Measurements from ENCODE around the gene TMEM63A. TPM values are rescaled to one million over a fixed set of nuclear protein-coding genes. Genes with fewer than 3 reads are reported as not detected.
A peak's percentile ranks its signal among the peaks of the same experiment; 100 is the strongest.
"Not testable (repeated sequence)": the region's sequence is repeated elsewhere in the genome, so short reads cannot be mapped to it uniquely, and the experiment has no call there.

Gene TMEM63A
- polyA plus RNA-seq, 1 donor from 2014 or later, result not detected

DNA sequence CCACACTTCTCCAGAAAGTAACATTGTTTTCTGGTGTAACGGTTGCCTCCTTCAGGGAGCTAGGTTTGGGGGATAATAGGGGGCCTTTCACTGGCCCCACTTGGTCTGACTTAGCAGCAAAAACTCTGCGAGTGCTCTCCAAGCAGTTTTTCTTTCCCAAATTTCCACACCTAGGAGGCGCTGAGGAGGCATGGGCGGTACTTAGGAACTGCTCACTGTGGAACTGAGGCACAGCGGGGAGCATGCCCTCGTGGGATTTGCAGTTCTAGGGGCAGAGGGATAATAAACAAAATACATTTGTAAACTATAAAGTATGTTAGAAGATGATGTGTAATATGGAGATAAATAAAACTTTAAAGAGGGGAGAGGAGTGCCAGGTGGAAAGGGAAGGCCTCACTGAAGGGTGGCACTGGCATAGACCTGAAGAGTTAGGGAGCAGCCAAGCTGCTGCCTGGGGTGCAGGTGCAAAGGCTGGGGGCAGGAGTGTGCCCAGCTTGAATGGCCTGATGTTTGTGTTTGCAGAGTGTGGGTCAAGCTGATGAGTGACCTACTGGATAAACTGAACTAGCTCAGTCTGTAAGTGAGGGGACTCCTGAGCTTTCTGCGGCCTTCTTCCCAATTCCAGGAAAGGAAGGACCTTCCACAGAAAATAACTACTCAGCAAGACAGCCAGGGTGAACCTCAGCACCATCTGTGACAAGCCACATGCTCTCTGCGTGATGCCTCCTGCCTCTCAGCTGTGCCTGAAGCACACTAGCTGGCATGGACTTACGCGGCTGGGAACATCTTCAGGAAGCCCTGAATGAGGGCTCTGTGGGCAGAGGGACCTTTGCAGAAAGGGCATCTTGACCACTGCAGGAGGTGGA is 70.3 kb downstream of the TMEM63A start:
- H3F3A ChIP-seq (ENCODE audit: insufficient read depth, low read length, poor library complexity, severe bottlenecking), result peaks cover 4% of the 10 kb centered on the region
- no peak overlapping the region for H3K9ac ChIP-seq (ENCODE audit: low read length)
- no peak for TF ChIP-seq EZH2 (IDR thresholded peaks at IDR 0.05; ENCODE audit: borderline replicate concordance, insufficient read depth, low read length, poor library complexity, severe bottlenecking)
- TF ChIP-seq, protein P1, sequence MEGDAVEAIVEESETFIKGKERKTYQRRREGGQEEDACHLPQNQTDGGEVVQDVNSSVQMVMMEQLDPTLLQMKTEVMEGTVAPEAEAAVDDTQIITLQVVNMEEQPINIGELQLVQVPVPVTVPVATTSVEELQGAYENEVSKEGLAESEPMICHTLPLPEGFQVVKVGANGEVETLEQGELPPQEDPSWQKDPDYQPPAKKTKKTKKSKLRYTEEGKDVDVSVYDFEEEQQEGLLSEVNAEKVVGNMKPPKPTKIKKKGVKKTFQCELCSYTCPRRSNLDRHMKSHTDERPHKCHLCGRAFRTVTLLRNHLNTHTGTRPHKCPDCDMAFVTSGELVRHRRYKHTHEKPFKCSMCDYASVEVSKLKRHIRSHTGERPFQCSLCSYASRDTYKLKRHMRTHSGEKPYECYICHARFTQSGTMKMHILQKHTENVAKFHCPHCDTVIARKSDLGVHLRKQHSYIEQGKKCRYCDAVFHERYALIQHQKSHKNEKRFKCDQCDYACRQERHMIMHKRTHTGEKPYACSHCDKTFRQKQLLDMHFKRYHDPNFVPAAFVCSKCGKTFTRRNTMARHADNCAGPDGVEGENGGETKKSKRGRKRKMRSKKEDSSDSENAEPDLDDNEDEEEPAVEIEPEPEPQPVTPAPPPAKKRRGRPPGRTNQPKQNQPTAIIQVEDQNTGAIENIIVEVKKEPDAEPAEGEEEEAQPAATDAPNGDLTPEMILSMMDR (IDR thresholded peaks at IDR 0.05; ENCODE audit: poor library complexity, severe bottlenecking), result peak; percentile 47
- peaks cover 11% of the 10 kb centered on the region for H3K79me2 ChIP-seq (replicated peaks; ENCODE audit: insufficient read depth, low read length)
- no peaks in the 10 kb centered on the region for H3K27me3 ChIP-seq (ENCODE audit: insufficient read depth, low read depth, low read length)
- no peaks in the 10 kb centered on the region for H3K9me3 ChIP-seq (ENCODE audit: low read length)
- H3K27ac ChIP-seq (ENCODE audit: low read length), result no peak overlapping the region
- no peaks in the 10 kb centered on the region for H4K20me1 ChIP-seq (ENCODE audit: insufficient read depth)
- H3K4me3 ChIP-seq (ENCODE audit: low read length), result peak overlapping the region; percentile 71
- no peaks in the 10 kb centered on the region for H3K36me3 ChIP-seq (ENCODE audit: insufficient read depth, low read length)
- H3K4me2 ChIP-seq (ENCODE audit: low read length), result peak overlapping the region; percentile 33
- no peaks in the 10 kb centered on the region for H3K9me2 ChIP-seq (ENCODE audit: insufficient read depth, low read length)
- no peak overlapping the region for H2AFZ ChIP-seq (ENCODE audit: low read depth, low read length)

DNA sequence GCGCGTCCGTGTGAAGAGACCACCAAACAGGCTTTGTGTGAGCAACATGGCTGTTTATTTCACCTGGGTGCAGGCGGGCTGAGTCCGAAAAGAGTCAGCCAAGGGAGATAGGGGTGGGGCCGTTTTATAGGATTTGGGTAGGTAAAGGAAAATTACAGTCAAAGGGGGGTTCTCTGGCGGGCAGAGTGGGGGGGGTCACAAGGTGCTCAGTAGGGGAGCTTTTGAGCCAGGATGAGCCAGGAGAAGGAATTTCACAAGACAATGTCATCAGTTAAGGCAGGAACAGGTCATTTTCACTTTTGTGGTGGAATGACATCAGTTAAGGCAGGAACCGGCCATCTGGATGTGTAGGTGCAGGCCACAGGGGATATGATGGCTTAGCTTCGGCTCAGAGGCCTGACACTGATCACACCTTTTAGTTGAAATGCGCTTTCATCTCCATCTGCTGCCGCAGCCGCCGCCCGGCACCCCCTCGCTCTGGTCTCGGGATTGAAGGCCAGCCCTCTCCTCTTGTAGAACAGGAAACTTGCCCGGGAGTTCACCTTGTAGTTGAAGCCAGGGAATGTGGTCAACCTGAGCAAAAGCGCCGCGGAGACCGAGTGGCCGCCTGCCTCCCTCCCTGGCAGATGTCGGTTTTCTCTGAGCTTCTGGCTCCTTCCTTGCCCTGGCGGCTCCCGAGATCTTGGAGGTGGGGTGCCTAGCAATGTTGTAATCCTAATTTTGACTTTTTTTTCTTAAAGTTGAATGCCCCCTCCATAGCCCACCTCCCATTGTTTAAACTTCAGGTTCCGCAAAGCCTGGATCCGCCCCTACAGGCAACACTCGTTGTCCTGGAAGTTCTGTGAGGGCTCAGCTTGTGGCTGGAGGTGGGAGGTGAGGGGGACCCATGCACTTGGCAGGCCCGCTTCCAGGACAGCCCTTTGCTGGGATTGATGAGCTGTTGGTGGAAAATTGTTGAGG is 71.3 kb downstream of the TMEM63A start:
- peak overlapping the region; percentile 75 for H3K9ac ChIP-seq (ENCODE audit: low read length)
- TF ChIP-seq POLR2AphosphoS5 (IDR thresholded peaks at IDR 0.05) (peak; percentile 26), SMC3 (conservative IDR thresholded peaks at IDR 0.05; ENCODE audit: poor library complexity) (peak; percentile 43)
- not testable (repeated sequence) for H4K20me1 ChIP-seq (ENCODE audit: insufficient read depth); H3K36me3 ChIP-seq (ENCODE audit: insufficient read depth, low read length); H3K9me3 ChIP-seq (ENCODE audit: low read length); H3K27me3 ChIP-seq (ENCODE audit: insufficient read depth, low read depth, low read length); H3F3A ChIP-seq (ENCODE audit: insufficient read depth, low read length, poor library complexity, severe bottlenecking); H3K9me2 ChIP-seq (ENCODE audit: insufficient read depth, low read length)
- peak overlapping the region; percentile 33 for H3K4me2 ChIP-seq (ENCODE audit: low read length)
- peak overlapping the region; percentile 71 for H3K4me3 ChIP-seq (ENCODE audit: low read length)
- peak overlapping the region; percentile 51 for H2AFZ ChIP-seq (ENCODE audit: low read depth, low read length)
- H3K27ac ChIP-seq (ENCODE audit: low read length), result peak overlapping the region; percentile 56
- H3K79me2 ChIP-seq (replicated peaks; ENCODE audit: insufficient read depth, low read length), result peaks cover 11% of the 10 kb centered on the region

DNA sequence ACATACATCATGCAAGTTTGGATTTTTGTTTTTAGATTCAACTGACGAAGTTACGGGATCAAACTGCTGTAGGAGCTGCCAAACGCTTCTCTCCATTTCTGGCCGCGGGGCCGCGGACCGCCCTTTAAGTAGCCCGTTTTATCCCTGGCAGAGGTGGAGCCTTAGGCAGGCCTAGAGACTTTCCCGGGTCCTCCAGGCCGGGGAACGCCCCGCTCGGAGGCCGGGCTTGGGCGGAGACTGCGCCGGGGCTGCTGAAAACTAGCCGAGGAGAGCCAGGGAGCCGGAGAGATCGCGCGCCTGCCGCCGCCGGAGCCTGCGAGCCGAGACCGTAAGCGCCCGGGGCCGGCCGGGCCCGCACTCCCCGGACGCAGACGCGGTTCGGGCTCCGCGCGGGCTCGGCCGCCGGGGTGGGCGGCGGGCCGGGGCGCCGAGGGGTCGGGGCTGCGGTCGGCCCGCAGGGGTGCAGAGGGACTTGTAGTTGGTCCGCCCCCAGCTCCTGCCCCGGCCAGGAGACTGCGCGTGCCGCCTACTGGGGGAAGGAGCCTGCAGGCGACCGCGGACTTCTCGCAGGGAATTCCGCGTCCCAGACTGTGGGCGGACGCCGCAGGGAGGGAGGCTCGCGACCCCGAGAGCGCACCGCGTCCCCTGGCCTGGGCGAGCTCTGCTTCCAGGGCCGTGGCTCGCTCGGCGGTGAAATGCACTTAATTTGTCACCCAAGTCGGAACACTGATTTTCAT is 72.2 kb downstream of the TMEM63A start, which contains the start of gene EPHX1:
EPHX1 (plus strand) TSS at position 283 of the 737 bp plus-strand sequence. CDS start 18,606 bp downstream, outside the sequence.
- peak within 1 kb of the TSS; percentile 71 for H3K4me3 ChIP-seq (ENCODE audit: low read length)
- H4K20me1 ChIP-seq (ENCODE audit: insufficient read depth), result no peaks in the 10 kb centered on the region
- peaks cover 4% of the 10 kb centered on the region for H3F3A ChIP-seq (ENCODE audit: insufficient read depth, low read length, poor library complexity, severe bottlenecking)
- no peaks in the 10 kb centered on the region for H3K9me3 ChIP-seq (ENCODE audit: low read length)
- TF ChIP-seq, protein P1 (IDR thresholded peaks at IDR 0.05; ENCODE audit: poor library complexity, severe bottlenecking), result peak; percentile 55
- TF ChIP-seq MXI1 (conservative IDR thresholded peaks at IDR 0.05; ENCODE audit: poor library complexity, severe bottlenecking) (peak; percentile 57), EZH2 (IDR thresholded peaks at IDR 0.05; ENCODE audit: borderline replicate concordance, insufficient read depth, low read length, poor library complexity, severe bottlenecking) (no peak), POLR2AphosphoS5 (IDR thresholded peaks at IDR 0.05) (peak; percentile 38), EP300 (conservative IDR thresholded peaks at IDR 0.05; ENCODE audit: poor library complexity, severe bottlenecking) (peak; percentile 10), SMC3 (conservative IDR thresholded peaks at IDR 0.05; ENCODE audit: poor library complexity) (peak; percentile 65), RAD21 (conservative IDR thresholded peaks at IDR 0.05) (peak; percentile 50), TAF1 (IDR thresholded peaks at IDR 0.05; ENCODE audit: low read depth) (no peak)
- TF ChIP-seq, protein P2, sequence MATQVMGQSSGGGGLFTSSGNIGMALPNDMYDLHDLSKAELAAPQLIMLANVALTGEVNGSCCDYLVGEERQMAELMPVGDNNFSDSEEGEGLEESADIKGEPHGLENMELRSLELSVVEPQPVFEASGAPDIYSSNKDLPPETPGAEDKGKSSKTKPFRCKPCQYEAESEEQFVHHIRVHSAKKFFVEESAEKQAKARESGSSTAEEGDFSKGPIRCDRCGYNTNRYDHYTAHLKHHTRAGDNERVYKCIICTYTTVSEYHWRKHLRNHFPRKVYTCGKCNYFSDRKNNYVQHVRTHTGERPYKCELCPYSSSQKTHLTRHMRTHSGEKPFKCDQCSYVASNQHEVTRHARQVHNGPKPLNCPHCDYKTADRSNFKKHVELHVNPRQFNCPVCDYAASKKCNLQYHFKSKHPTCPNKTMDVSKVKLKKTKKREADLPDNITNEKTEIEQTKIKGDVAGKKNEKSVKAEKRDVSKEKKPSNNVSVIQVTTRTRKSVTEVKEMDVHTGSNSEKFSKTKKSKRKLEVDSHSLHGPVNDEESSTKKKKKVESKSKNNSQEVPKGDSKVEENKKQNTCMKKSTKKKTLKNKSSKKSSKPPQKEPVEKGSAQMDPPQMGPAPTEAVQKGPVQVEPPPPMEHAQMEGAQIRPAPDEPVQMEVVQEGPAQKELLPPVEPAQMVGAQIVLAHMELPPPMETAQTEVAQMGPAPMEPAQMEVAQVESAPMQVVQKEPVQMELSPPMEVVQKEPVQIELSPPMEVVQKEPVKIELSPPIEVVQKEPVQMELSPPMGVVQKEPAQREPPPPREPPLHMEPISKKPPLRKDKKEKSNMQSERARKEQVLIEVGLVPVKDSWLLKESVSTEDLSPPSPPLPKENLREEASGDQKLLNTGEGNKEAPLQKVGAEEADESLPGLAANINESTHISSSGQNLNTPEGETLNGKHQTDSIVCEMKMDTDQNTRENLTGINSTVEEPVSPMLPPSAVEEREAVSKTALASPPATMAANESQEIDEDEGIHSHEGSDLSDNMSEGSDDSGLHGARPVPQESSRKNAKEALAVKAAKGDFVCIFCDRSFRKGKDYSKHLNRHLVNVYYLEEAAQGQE (IDR thresholded peaks at IDR 0.05; ENCODE audit: borderline replicate concordance), result peak; percentile 46
- H3K27me3 ChIP-seq (ENCODE audit: insufficient read depth, low read depth, low read length), result no peaks in the 10 kb centered on the region
- peak within 1 kb of the TSS; percentile 51 for H2AFZ ChIP-seq (ENCODE audit: low read depth, low read length)
- H3K4me2 ChIP-seq (ENCODE audit: low read length), result peak within 1 kb of the TSS; percentile 33
- H3K27ac ChIP-seq (ENCODE audit: low read length), result peak within 1 kb of the TSS; percentile 56
- peaks cover 11% of the 10 kb centered on the region for H3K79me2 ChIP-seq (replicated peaks; ENCODE audit: insufficient read depth, low read length)
- H3K9ac ChIP-seq (ENCODE audit: low read length), result peak within 1 kb of the TSS; percentile 75
- H3K36me3 ChIP-seq (ENCODE audit: insufficient read depth, low read length), result no peaks in the 10 kb centered on the region
- H3K9me2 ChIP-seq (ENCODE audit: insufficient read depth, low read length), result no peaks in the 10 kb centered on the region
